HG02678 (cell line): ENCODE results near the gene CFAP58.

Experiments
- ATAC-seq: cut with Tn5 transposase; IDR thresholded peaks from one replicate; pipeline ENCODE4 v1.9.1; 2021; ENCODE audit warnings: mild to moderate bottlenecking, moderate library complexity; ENCODE audit not compliant: unreplicated experiment

Gene CFAP58

DNA sequence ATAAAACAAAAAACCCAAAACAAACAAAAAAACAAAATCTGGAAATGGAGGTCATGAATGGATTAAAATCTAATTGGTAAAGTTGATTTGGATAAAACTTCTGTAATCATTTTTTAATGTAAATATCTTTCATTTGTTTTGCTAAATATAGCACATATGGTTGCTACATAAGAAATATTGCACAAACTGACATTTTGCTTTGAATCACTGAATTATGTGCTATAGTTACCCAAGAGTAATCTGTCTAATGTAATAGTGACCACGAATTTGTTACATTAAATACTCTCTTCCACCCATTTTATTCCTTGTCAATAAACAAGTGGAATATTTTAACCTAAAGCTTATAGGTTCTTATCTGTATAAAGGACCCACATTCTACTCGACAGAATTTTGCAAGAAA is 6.2 kb downstream of the CFAP58 start:
- ATAC-seq = no peak

DNA sequence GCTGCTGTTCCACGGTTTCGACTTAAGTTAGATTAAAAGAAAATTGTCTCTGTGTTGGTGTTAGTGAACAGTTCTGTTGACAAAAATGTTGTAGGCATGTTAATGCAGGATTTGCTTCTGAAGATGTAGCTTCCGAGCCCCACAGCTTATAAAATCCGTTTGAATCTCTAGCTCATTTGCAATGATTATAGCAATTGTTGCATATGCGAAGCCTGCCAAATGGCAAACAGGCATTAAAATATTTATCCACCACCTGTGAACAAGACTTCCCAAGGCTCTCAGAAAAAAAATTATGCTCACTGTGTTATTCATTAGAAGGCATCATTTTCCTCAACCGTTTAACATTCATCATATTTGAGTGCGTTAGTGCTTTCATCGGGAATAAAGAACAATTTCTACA is 14.3 kb downstream of the CFAP58 start:
- ATAC-seq = no peak

- ATAC-seq = no peak
Measured at GRCh38 chr10:104368381-104368780, 14.7 kb downstream of the CFAP58 start.

DNA sequence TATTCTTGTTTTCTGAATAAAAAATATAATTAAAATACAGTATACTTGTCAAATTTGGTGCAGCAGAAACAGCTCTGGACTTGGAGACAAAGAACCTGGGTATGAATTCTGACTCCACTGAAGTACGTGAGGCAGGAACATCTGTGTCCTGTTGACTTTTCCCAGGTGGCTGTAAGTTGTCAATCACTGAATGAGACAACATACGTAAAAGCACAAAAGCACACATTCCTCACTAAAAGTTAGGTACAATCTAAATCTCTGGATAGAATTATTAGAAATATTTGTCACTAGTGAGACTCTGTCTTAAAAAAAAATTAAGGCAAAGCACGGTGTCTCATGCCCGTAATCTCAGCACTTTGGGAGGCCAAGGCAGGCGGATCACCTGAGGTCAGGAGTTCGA is 18.1 kb downstream of the CFAP58 start:
- no peak for ATAC-seq

DNA sequence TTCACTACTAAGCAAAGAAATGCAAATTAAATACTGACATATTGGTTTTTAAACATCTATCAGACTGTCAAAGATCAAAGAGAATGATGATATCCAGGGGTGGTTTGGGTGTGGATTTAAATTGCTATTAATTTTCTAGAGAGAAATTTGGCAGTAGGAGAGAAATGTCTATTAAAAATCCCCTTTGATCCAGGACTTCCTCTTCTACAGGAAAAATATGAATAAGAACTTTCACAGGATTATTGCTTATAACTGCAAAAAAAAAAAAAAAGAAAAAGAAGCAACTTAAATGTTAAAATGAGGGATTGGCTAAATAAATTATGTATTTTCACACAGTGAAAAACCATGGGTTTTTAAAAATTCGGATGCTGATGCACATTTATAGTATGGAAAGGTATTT is 21.0 kb downstream of the CFAP58 start:
- ATAC-seq = no peak

DNA sequence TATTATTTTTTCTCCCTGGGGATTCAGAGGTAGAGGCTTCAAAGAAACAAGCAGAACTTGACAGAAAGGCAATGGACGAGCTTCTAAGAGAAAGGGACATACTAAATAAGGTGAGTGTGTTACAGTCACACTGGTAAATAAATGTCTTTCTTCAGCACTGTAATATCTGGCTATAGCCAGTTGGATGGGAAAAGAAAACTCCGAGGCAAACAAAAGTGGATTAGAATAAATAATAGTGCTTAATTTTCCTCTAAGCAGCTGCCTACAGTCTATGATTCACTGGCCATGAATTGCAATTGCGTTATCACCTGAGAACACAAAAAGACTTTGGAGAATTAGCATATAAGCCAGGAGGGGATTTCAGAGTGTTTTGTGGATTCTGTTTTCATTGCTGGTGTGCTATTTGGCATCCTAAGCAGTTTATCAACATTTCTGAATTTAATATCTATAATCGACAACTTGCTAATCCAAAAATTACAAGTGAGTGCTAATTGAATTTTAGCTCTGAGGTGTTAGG is 23.2 kb downstream of the CFAP58 start:
- no peak for ATAC-seq

- ATAC-seq = no peak
Measured at GRCh38 chr10:104380336-104380735, 26.7 kb downstream of the CFAP58 start.

GRCh38 chr10:104387130-104387888 is 33.7 kb downstream of the CFAP58 start:
- no peak for ATAC-seq

DNA sequence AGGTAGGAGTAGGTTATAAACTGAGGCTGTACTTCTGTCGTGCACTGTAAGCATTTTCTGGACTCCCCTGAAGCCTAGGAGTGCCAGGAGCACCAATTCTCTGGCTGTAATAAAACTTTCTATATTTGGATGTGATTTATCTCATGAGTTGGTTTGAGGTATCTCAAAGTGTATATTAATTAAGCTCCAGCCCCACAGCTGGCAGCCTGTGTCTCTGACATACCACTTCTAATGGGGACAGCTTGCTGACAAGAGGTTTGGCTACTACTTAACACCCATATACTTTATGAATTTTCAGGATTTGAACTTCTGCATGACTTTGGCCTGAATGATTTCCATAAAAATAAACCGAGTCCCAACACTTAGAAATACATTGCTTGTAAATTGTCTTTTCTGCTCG is 35.2 kb downstream of the CFAP58 start:
- ATAC-seq = no peak

GRCh38 chr10:104391150-104391968 is 37.7 kb downstream of the CFAP58 start:
- no peak for ATAC-seq

DNA sequence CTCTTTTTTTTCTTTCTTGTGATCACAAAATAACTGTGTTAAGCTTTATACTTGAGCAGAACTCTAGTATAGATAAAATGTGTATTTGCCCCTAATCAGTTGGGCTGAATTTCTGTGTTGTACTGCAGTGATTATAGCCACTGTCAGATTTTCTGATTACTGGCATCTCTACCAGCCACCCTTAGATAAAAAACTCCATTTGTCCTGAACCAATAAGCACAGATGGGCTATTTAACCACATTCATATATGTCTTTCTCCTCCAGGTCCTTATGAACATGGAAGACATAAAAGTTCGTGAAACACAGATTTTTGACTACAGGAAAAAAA is 38.3 kb downstream of the CFAP58 start:
- no peak for ATAC-seq

DNA sequence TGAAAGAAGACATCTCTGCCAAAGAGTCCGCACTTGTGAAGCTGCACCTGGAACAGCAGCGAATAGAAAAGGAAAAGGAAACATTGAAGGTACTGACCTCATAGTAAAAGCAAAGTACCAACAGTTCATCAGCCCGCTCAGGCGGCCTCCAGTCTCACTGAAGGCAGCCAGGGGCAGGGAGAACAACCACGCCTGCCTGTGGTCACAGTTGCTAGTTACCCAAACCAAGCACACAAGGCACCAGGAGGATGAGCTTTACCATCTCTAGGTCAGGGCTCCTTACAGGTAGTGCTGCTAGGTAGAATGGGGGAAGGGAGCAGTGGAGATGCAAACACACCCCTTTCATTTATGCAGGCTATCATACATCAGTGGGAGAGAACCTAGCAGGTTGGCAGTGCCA is 39.8 kb downstream of the CFAP58 start:
- ATAC-seq = no peak

- no peak for ATAC-seq
Measured at GRCh38 chr10:104396581-104396980, 42.9 kb downstream of the CFAP58 start.

- ATAC-seq = no peak
Measured at GRCh38 chr10:104403636-104404035, 50.0 kb downstream of the CFAP58 start.

GRCh38 chr10:104406715-104407650 is 53.4 kb downstream of the CFAP58 start:
- no peak for ATAC-seq

DNA sequence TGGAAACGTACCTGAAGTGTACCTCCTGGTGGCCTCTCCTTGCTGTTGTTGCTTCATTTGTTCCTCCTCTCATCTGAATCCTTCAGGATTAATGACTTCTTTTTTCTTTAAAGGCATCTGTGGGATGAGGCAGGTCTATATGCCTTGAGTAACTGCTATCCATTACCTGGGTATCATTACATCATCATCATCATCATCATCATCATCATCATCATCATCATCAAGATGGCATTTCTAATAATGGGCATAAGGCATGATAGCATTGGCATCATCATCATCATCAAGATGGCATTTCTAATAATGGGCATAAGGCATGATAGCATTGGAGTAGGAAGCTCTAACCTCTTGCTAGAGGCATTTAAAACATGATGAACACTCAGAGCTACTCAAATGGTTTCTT is 59.9 kb downstream of the CFAP58 start:
- ATAC-seq = no peak

- no peak for ATAC-seq
Measured at GRCh38 chr10:104415526-104416165, 62.0 kb downstream of the CFAP58 start.

DNA sequence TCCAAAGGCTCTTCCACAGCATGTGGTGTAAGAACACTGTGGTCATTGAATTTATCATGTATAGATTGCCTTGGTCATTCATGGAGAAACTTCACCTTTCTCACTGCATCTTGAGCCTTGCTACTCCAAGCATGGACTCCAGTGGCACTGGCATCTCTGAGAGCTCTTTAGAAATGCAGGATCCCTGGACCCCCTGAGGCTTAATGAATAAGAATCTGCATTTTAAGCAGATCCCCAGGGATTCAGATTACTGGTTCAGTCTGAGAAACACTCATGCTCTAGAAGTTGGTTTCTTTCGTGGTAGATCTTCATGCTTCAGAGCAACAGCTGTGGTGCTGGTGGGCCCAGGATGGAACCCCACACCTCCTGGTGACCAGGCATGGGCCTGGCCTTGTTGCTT is 63.2 kb downstream of the CFAP58 start:
- no peak for ATAC-seq

DNA sequence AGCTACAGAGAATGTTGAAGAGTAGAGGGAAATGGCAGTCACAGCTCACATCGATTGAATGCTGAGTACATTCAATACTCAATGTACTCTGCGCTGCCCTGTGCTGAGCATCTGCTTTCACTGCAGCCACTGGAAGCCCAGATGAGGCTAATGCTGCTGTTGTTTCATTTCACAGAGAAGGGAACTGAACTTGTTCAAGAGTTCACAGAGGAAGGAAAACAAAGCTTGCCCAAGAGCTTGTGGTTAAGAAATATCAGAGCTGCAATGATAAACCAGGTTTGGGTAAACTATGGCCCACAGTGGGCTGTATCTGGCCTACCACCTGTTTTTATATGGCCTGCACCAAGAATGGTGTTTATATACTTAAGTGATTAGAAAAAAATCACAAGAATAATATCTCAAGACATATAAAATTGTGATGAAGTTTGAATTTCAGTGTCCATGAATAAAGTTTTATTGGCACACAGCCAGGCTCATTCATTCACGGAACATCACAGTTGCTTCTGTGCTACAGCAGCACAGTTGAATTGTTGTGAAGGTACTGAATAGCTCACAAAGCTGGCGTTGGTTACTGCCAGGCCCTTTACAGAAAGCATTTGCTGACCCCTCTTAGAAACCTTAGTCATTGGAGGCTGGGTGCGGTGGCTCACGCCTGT is 64.1 kb downstream of the CFAP58 start:
- ATAC-seq = no peak

GRCh38 chr10:104424719-104425118 is 71.1 kb downstream of the CFAP58 start:
- ATAC-seq = peak; percentile 85
